ENCODE measurements around the gene NCAM1.

Gene NCAM1

DNA sequence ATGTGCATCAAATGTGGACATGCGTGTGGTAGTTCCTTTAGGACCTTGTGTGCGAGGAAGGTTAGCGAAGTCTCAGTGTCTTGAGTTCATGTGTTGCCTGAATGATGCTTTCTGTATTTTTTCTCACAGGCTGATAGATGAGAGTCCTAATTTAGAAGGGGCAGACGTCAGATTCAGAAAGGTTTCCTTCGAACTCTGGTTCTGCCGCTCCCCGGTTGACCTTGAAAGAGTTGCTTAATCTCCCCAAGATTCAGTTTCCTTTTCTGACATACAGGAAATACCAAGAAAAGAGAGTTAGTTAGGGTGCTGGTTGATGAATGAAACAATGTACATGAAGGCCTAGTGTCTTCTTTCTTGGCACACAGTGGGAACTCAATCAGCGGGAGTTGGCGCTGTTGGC, 317.3 kb downstream of the NCAM1 start:
- TF ChIP-seq, protein P1, sequence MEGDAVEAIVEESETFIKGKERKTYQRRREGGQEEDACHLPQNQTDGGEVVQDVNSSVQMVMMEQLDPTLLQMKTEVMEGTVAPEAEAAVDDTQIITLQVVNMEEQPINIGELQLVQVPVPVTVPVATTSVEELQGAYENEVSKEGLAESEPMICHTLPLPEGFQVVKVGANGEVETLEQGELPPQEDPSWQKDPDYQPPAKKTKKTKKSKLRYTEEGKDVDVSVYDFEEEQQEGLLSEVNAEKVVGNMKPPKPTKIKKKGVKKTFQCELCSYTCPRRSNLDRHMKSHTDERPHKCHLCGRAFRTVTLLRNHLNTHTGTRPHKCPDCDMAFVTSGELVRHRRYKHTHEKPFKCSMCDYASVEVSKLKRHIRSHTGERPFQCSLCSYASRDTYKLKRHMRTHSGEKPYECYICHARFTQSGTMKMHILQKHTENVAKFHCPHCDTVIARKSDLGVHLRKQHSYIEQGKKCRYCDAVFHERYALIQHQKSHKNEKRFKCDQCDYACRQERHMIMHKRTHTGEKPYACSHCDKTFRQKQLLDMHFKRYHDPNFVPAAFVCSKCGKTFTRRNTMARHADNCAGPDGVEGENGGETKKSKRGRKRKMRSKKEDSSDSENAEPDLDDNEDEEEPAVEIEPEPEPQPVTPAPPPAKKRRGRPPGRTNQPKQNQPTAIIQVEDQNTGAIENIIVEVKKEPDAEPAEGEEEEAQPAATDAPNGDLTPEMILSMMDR (IDR thresholded peaks at IDR 0.05; ENCODE audit: low read length, missing control alignments): no peak
- H3K4me3 ChIP-seq (replicated peaks; ENCODE audit: low read depth, low read length): no peak overlapping the region
- no peak for DNase-seq (ENCODE audit: low read depth)

DNA sequence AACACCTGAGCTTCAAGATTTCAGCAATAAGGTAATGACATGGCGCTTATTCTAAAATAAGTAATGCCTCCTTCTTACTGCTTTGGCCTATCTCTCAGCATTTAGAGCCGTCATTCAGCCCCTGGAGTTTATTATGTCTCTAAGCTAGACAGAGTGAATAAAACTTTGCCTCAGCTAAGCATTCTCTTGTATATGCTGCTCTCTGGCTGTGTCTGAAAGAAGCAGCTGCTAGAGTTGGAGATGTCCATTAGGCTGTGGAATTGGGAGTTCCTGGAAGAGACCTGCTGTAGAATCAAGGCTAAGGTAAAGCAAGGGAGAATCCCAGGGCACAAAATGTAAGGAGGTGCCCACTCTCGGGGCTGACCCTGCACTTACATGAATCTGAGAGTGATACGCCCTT, 317.7 kb downstream of the NCAM1 start:
- TF ChIP-seq, protein P1 (IDR thresholded peaks at IDR 0.05; ENCODE audit: low read length, missing control alignments): no peak
- no peak overlapping the region for H3K4me3 ChIP-seq (replicated peaks; ENCODE audit: low read depth, low read length)
- peak; percentile 6 for DNase-seq (ENCODE audit: low read depth)

GRCh38 chr11:113279591-113279990, 318.4 kb downstream of the NCAM1 start:
- TF ChIP-seq, protein P1 (IDR thresholded peaks at IDR 0.05; ENCODE audit: low read length, missing control alignments): no peak
- no peak for DNase-seq (ENCODE audit: low read depth)
- H3K4me3 ChIP-seq (replicated peaks; ENCODE audit: low read depth, low read length): no peak overlapping the region

- no peak for DNase-seq (ENCODE audit: low read depth)
- TF ChIP-seq, protein P1 (IDR thresholded peaks at IDR 0.05; ENCODE audit: low read length, missing control alignments): no peak
Observed at GRCh38 chr11:113281052-113281725, 320.0 kb downstream of the NCAM1 start.

DNA sequence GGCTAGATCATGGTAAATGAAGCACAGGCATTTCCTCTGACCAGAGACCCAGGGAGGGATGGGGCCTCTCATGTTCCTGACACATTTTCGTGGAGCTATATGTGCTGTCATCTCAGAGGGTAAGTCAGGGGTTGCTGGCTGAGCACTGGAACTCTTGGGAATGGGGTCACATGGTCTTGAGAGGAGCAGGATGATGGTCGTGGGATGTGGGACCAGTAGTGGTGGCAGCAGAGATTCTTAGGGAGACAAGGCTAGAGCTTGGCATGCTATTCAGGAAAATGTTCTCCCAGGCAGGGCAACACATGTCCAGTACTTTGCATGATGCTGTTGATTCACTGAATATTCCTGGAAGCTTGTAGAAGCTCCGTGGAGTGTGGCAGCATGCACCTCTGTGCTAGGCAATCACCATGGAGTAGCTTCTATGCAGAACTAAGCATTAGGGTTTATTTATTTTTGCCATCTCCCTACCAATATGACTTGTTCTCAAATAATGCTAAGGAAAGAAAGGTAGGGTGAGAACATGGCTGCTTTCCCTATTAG, 321.7 kb downstream of the NCAM1 start:
- H3K4me3 ChIP-seq (replicated peaks; ENCODE audit: low read depth, low read length): no peak overlapping the region
- no peak for DNase-seq (ENCODE audit: low read depth)
- TF ChIP-seq, protein P1 (IDR thresholded peaks at IDR 0.05; ENCODE audit: low read length, missing control alignments): no peak

More at GRCh38 chr11:113281052-113281725, 320.0 kb downstream of the NCAM1 start:
- H3K4me3 ChIP-seq (replicated peaks; ENCODE audit: low read depth, low read length): no peak overlapping the region

- H3K4me3 ChIP-seq (replicated peaks; ENCODE audit: low read depth, low read length): no peak overlapping the region
- DNase-seq (ENCODE audit: low read depth): no peak
- TF ChIP-seq, protein P1 (IDR thresholded peaks at IDR 0.05; ENCODE audit: low read length, missing control alignments): no peak
Observed at GRCh38 chr11:113283881-113284280, 322.7 kb downstream of the NCAM1 start.

DNA sequence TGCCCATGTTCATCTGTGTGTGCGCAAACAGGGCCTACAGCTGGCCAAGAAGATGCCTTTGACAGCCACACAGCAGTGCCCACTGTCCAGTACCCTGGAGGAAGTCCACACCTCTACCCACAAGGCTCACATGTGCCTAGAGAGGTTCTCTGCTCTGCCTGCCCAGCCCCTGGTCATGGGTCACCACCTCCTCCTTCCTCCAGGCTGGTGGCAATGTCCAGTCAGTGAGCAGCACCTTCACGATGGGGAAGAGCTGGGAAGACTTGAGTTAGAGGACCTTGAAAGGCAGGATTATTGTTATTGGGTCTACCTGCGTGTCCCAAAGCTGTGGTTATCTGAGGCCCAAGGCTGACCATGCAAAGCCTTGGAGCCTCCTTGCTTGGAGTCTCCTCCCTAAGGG, 324.8 kb downstream of the NCAM1 start:
- H3K4me3 ChIP-seq (replicated peaks; ENCODE audit: low read depth, low read length): no peak overlapping the region
- DNase-seq (ENCODE audit: low read depth): no peak
- TF ChIP-seq, protein P1 (IDR thresholded peaks at IDR 0.05; ENCODE audit: low read length, missing control alignments): no peak
